Right hindlimb (tissue), 1 donor: ENCODE results near the gene LRRC8E.

Source experiments
- DNase-seq: peaks from one replicate; pipeline ENCODE4 v3.0.0-alpha.2; 2018

LRRC8E gene

GRCh38 chr19:7868671-7869452 lies 19.4 kb upstream of the LRRC8E start:
- peak; percentile 76 for DNase-seq

- peak; percentile 71 for DNase-seq
Measured at GRCh38 chr19:7869453-7869909, 18.8 kb upstream of the LRRC8E start.

GRCh38 chr19:7869910-7870511 lies 18.3 kb upstream of the LRRC8E start:
- peak; percentile 78 for DNase-seq

- peak; percentile 82 for DNase-seq
Measured at GRCh38 chr19:7870571-7871436, 17.5 kb upstream of the LRRC8E start.

GRCh38 chr19:7871437-7872305 lies 16.6 kb upstream of the LRRC8E start:
- peak; percentile 93 for DNase-seq

- no peak for DNase-seq
Measured at GRCh38 chr19:7872306-7873204, 15.8 kb upstream of the LRRC8E start.

GRCh38 chr19:7873304-7874075 lies 14.8 kb upstream of the LRRC8E start:
- DNase-seq: no peak

GRCh38 chr19:7874076-7874896 lies 14.0 kb upstream of the LRRC8E start, which contains the start of gene PRR36:
TSS of gene PRR36 (minus strand) at chr19:7874390. CDS start at chr19:7873689, 701 bp downstream.
- peak; percentile 52 for DNase-seq

- DNase-seq: no peak
Measured at GRCh38 chr19:7874897-7875273, 13.4 kb upstream of the LRRC8E start.

GRCh38 chr19:7877249-7877836 lies 11.0 kb upstream of the LRRC8E start:
- no peak for DNase-seq

GRCh38 chr19:7879111-7879807 lies 9.1 kb upstream of the LRRC8E start:
- no peak for DNase-seq

GRCh38 chr19:7879836-7880235 lies 8.5 kb upstream of the LRRC8E start:
- no peak for DNase-seq

GRCh38 chr19:7881910-7882309 lies 6.4 kb upstream of the LRRC8E start:
- DNase-seq: no peak

- no peak for DNase-seq
Measured at GRCh38 chr19:7883105-7883504, 5.2 kb upstream of the LRRC8E start.

- DNase-seq: no peak
Measured at GRCh38 chr19:7883796-7884570, 4.3 kb upstream of the LRRC8E start.

GRCh38 chr19:7885818-7886217 lies 2.5 kb upstream of the LRRC8E start:
- no peak for DNase-seq

GRCh38 chr19:7887408-7888144 lies 734 bp upstream of the LRRC8E start:
- DNase-seq: no peak
